ENCODE results near the gene HIC2. TPM values are rescaled to one million over a fixed set of nuclear protein-coding genes. Genes with fewer than 3 reads are reported as not detected.

HIC2 gene
- total and polyA plus RNA-seq, 9 of the 15 experiments (the other 6 are each of a cell fraction or from before 2014, with no cell fraction given): 1.7 to 117 (median 35.5) TPM

DNA sequence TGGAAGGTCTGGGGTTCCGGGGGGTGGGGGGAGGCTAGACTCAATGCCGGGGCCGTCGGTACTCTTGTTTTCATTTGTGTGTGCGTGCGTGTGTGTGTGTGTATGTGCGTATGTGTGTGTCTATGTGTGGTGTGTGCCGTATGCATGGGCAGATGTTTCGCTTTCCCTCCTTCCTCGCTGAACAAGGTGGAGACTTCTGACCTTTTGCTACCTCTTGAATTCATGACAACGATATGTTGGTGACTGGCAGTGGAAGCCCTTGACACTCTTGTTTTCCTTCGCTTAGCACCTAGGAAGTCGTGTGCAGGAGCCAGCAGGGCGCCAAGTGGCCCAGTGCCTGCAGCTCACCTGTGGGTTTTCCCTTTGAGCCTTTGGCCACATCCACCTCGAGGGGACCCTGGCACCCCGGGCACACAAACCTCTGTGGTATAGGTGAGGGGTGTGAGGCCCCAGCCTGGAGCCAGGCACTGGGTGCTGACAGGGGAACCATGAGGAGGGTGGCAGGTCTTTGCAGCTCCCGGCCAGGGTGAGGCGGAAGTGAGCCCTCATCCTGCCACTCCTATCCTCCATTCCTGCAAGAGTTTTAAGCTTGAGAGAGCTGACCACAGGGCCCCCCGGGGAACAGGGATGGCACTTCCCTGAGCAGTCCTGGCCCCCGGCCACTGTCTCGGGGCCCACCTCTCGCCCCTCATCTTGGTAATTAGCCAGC, 30.7 kb downstream of the HIC2 start (continued):
- TF ChIP-seq, protein P1, sequence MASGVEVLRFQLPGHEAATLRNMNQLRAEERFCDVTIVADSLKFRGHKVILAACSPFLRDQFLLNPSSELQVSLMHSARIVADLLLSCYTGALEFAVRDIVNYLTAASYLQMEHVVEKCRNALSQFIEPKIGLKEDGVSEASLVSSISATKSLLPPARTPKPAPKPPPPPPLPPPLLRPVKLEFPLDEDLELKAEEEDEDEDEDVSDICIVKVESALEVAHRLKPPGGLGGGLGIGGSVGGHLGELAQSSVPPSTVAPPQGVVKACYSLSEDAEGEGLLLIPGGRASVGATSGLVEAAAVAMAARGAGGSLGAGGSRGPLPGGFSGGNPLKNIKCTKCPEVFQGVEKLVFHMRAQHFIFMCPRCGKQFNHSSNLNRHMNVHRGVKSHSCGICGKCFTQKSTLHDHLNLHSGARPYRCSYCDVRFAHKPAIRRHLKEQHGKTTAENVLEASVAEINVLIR (CRISPR knock-in tag; IDR thresholded peaks at IDR 0.05): no peak
- peak; percentile 87 to 97 (median 93) for TF ChIP-seq CTCF (IDR thresholded peaks at IDR 0.05 in 2 of 3, conservative IDR thresholded peaks at IDR 0.05 in 1 of 3; ENCODE audit: insufficient read depth in 2 of 3, low read depth in 1 of 3, low read length in 3 of 3)
- no peak for TF ChIP-seq HOMEZ (CRISPR knock-in tag; IDR thresholded peaks at IDR 0.05)
- TF ChIP-seq, protein P2, sequence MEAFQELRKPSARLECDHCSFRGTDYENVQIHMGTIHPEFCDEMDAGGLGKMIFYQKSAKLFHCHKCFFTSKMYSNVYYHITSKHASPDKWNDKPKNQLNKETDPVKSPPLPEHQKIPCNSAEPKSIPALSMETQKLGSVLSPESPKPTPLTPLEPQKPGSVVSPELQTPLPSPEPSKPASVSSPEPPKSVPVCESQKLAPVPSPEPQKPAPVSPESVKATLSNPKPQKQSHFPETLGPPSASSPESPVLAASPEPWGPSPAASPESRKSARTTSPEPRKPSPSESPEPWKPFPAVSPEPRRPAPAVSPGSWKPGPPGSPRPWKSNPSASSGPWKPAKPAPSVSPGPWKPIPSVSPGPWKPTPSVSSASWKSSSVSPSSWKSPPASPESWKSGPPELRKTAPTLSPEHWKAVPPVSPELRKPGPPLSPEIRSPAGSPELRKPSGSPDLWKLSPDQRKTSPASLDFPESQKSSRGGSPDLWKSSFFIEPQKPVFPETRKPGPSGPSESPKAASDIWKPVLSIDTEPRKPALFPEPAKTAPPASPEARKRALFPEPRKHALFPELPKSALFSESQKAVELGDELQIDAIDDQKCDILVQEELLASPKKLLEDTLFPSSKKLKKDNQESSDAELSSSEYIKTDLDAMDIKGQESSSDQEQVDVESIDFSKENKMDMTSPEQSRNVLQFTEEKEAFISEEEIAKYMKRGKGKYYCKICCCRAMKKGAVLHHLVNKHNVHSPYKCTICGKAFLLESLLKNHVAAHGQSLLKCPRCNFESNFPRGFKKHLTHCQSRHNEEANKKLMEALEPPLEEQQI (IDR thresholded peaks at IDR 0.05): no peak
- TF ChIP-seq ZNF143 (CRISPR knock-in tag; IDR thresholded peaks at IDR 0.05): no peak
- TF ChIP-seq ZNF217 (CRISPR knock-in tag; IDR thresholded peaks at IDR 0.05): no peak
- TF ChIP-seq ZNF668 (CRISPR knock-in tag; IDR thresholded peaks at IDR 0.05): no peak
- TF ChIP-seq ZNF644 (tag; IDR thresholded peaks at IDR 0.05; ENCODE audit: low read depth): no peak
- TF ChIP-seq ZNF507 (tag; conservative IDR thresholded peaks at IDR 0.05): no peak
- peak; percentile 58; the same call in 1 of the 2 replicates for TF ChIP-seq RB1 (IDR thresholded peaks at IDR 0.05; ENCODE audit: low read depth)
- TF ChIP-seq, protein P3, sequence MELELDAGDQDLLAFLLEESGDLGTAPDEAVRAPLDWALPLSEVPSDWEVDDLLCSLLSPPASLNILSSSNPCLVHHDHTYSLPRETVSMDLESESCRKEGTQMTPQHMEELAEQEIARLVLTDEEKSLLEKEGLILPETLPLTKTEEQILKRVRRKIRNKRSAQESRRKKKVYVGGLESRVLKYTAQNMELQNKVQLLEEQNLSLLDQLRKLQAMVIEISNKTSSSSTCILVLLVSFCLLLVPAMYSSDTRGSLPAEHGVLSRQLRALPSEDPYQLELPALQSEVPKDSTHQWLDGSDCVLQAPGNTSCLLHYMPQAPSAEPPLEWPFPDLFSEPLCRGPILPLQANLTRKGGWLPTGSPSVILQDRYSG (tag; conservative IDR thresholded peaks at IDR 0.05; ENCODE audit: low read depth): no peak
- no peak for TF ChIP-seq MAFK (IDR thresholded peaks at IDR 0.05; ENCODE audit: low read length)
- TF ChIP-seq RBM22 (IDR thresholded peaks at IDR 0.05; ENCODE audit: low read depth, low read length, poor library complexity, severe bottlenecking): no peak

All from K562 (cell line).